GM12878 (cell line): Measurements from ENCODE around the gene PLEKHM2. TPM values are rescaled to one million over a fixed set of nuclear protein-coding genes. Genes with fewer than 3 reads are reported as not detected.

Source experiments
- ATAC-seq: fragments of 200-7000 bp; cut with Tn5 transposase; 3 replicates; pipeline ENCODE4 v1.9.1; 2020; ENCODE audit warnings: mild to moderate bottlenecking, moderate library complexity
- BruUV-seq: library from RNA; stranded (reverse); fragments of 400-500 nt; replicated peaks from 2 replicates; lab custom pipeline; 2021; lab: Mats Ljungman, UMichigan
- CTCF ChIA-PET: fragments of 300-600 bp; sonication (Branson Sonifier 250); formaldehyde crosslinking; extraction: SDS; loops from one replicate; lab custom pipeline; 2021; ENCODE audit warnings: inconsistent platforms; lab: Yijun Ruan, JAX
- POLR2A ChIA-PET: fragments of 350-600 bp; formaldehyde crosslinking; extraction: SDS; loops from one replicate; lab custom pipeline; 2021; ENCODE audit warnings: inconsistent platforms; lab: Charles Lee
- RAD21 ChIA-PET: fragments of 300-600 bp; sonication (Branson Sonifier 250); formaldehyde crosslinking; loops from one replicate; lab custom pipeline; 2023; ENCODE audit warnings: antibody characterized with exemption; ENCODE audit not compliant: unreplicated experiment; lab: Charles Lee
- SMC1A ChIA-PET: fragments of 300-600 bp; sonication (Branson Sonifier 250); formaldehyde crosslinking; loops from one replicate; lab custom pipeline; 2023; ENCODE audit not compliant: unreplicated experiment, uncharacterized antibody; lab: Charles Lee
- DNase-seq: peaks from one replicate; pipeline ENCODE4 v3.0.0-alpha.2; 2011; ENCODE audit warnings: low read depth, low spot score
- FAIRE-seq: peaks from 3 replicates; lab custom pipeline; 2011; peaks lifted over from hg19 to GRCh38; lab: Jason Lieb, UNC
- H2AFZ ChIP-seq: 2 replicates; pipeline ENCODE4 v1.6.0; 2011; ENCODE audit warnings: low read depth, low read length, control low read depth; ENCODE audit not compliant: control insufficient read depth
- H3K27ac ChIP-seq: 2 replicates; pipeline ENCODE4 v1.5.1; 2011; ENCODE audit warnings: control low read depth; ENCODE audit not compliant: control insufficient read depth, insufficient read depth
- H3K27me3 ChIP-seq, 2 experiments: replicated peaks in 1 of 2; 2 replicates each; pipeline versions ENCODE4 v1.6.0 to v1.6.1; 2011; ENCODE audit warnings: low read length in 1 of 2; ENCODE audit not compliant: control insufficient read depth in 2 of 2, insufficient read depth in 2 of 2
- H3K36me3 ChIP-seq, 2 experiments: 2 replicates each; pipeline ENCODE4 v1.5.1; 2011; ENCODE audit warnings: low read length in 1 of 2; ENCODE audit not compliant: control insufficient read depth in 2 of 2, insufficient read depth in 2 of 2
- H3K4me1 ChIP-seq: 2 replicates; pipeline ENCODE4 v1.6.1; 2011; ENCODE audit warnings: mild to moderate bottlenecking, low read length, moderate library complexity, mixed read lengths; ENCODE audit not compliant: control insufficient read depth, insufficient read depth
- H3K4me2 ChIP-seq: 2 replicates; pipeline ENCODE4 v1.6.0; 2011; ENCODE audit warnings: control low read depth; ENCODE audit not compliant: control insufficient read depth, insufficient read depth
- H3K4me3 ChIP-seq: fragments of 200-600 bp; sonication (generic); 2 replicates; pipeline ENCODE4 v1.5.1; 2016
- H3K79me2 ChIP-seq: 2 replicates; pipeline ENCODE4 v1.6.0; 2011; ENCODE audit warnings: low read length; ENCODE audit not compliant: control insufficient read depth, insufficient read depth
- H3K9ac ChIP-seq: 2 replicates; pipeline ENCODE4 v1.8.0; 2011; ENCODE audit warnings: low read length, control low read depth, mixed read lengths; ENCODE audit not compliant: control insufficient read depth, insufficient read depth
- H3K9me3 ChIP-seq: replicated peaks from 3 replicates; pipeline ENCODE4 v1.5.1; 2011; ENCODE audit warnings: mild to moderate bottlenecking, low read length; ENCODE audit not compliant: control insufficient read depth, insufficient read depth
- H4K20me1 ChIP-seq: 2 replicates; pipeline ENCODE4 v1.6.0; 2011; ENCODE audit not compliant: control insufficient read depth, insufficient read depth
- BHLHE40 ChIP-seq, 2 experiments: fragments of 450-650 bp in 1 of 2; IDR thresholded peaks; 2 replicates each; pipeline ENCODE4 v1.6.1; 2011 to 2017; ENCODE audit warnings: low read depth in 2 of 2, borderline replicate concordance in 1 of 2, improper control_type of control experiment in 1 of 2, low read length in 1 of 2, mild to moderate bottlenecking in 1 of 2
- NFYA ChIP-seq: IDR thresholded peaks from 2 replicates; pipeline ENCODE4 v1.6.1; 2011; ENCODE audit warnings: low read depth, mild to moderate bottlenecking, low read length, improper control_type of control experiment, borderline replicate concordance
- WGBS: methylation state at CpG from one replicate; pipeline ENCODE4 v1.1.6; 2016; ENCODE audit warnings: low lambda C conversion rate; ENCODE audit not compliant: insufficient replicate concordance, insufficient coverage; ENCODE audit errors: missing lambda C conversion rate; 5-methylcytosine and 5-hydroxymethylcytosine counted together
- in situ Hi-C: fragments of 300-500 bp; cut with MboI; formaldehyde crosslinking; loops from 9 replicates; pipeline ENCODE4 v1.14.3; 2018; ENCODE audit warnings: mixed read lengths
- intact Hi-C: fragments of 100-400 bp; cut with micrococcal nuclease; formaldehyde crosslinking; loops from one replicate; pipeline ENCODE4 v1.14.2; 2022; ENCODE audit not compliant: unreplicated experiment
- polyA plus RNA-seq, 11 experiments: library from polyadenylated mRNA; depleted of rRNA in 4 of 11; unstranded in 6 of 11; stranded (reverse) in 5 of 11; fragments of >200 nt; fragmentation: Nextera tagmentation in 4 of 11; fragmentation: Illumina TruSeq in 1 of 11; extraction: Ambion mirVana in 4 of 11; extraction: Trizol in 1 of 11; gene quantifications; 1 replicate in 1 of 11; 2 replicates in 10 of 11; pipeline versions ENCODE4 v1.2.1 to v1.2.3, GENCODE V29; 2011 to 2016; ENCODE audit warnings: inconsistent platforms in 2 of 11, missing spikeins in 2 of 11, low read depth in 1 of 11
- total RNA-seq, 4 experiments: library from RNA; depleted of rRNA in 3 of 4; stranded (reverse); fragments of >200 nt in 3 of 4; fragmentation: Illumina TruSeq in 1 of 4; extraction: Trizol in 1 of 4; gene quantifications; 2 replicates each; pipeline versions ENCODE4 v1.2.1 to v1.2.3, GENCODE V29; 2013 to 2021
- TF ChIP-seq, protein P1 (sequence below): fragments of 450-650 bp; formaldehyde crosslinking; IDR thresholded peaks from 2 replicates; pipeline ENCODE4 v1.4.0; 2022; ENCODE audit warnings: mild to moderate bottlenecking, moderate library complexity

The PLEKHM2 gene
- total and polyA plus RNA-seq, 10 of the 15 experiments (the other 5 are each of a cell fraction or from before 2014, with no cell fraction given), result 0.37 to 55.2 (median 19.3) TPM

- H3K79me2 ChIP-seq, result no peaks in the 10 kb centered on the region
- no peaks in the 10 kb centered on the region for H4K20me1 ChIP-seq
- WGBS, result 14% methylated on average over 20 of the region's 20 CpGs
- H3K4me3 ChIP-seq, result no peak overlapping the region
- CTCF ChIA-PET, result no interaction called here
- in situ Hi-C loops, result no loop called here
- no TSS peak for BruUV-seq
- no peak overlapping the region for H3K9ac ChIP-seq
- intact Hi-C loops, result no loop called here
- POLR2A ChIA-PET, result interaction anchor here (0.6 kb wide), 1 partner anchor 151 kb away, joined by 5 read pairs; no protein-coding TSS in a partner anchor
- no peak; the same call in none of the 3 replicates for ATAC-seq
- no peaks in the 10 kb centered on the region for H3K4me1 ChIP-seq
- H3K4me2 ChIP-seq, result no peak overlapping the region
- no peak overlapping the region for H3K27ac ChIP-seq
- RAD21 ChIA-PET, result interaction anchor here (1.0 kb wide), 1 partner anchor 22 kb away, joined by 4 read pairs; no protein-coding TSS in a partner anchor
- H3K27me3 ChIP-seq, result no peaks in the 10 kb centered on the region; a peak in 2 of 4 replicates
- TF ChIP-seq, protein P1, sequence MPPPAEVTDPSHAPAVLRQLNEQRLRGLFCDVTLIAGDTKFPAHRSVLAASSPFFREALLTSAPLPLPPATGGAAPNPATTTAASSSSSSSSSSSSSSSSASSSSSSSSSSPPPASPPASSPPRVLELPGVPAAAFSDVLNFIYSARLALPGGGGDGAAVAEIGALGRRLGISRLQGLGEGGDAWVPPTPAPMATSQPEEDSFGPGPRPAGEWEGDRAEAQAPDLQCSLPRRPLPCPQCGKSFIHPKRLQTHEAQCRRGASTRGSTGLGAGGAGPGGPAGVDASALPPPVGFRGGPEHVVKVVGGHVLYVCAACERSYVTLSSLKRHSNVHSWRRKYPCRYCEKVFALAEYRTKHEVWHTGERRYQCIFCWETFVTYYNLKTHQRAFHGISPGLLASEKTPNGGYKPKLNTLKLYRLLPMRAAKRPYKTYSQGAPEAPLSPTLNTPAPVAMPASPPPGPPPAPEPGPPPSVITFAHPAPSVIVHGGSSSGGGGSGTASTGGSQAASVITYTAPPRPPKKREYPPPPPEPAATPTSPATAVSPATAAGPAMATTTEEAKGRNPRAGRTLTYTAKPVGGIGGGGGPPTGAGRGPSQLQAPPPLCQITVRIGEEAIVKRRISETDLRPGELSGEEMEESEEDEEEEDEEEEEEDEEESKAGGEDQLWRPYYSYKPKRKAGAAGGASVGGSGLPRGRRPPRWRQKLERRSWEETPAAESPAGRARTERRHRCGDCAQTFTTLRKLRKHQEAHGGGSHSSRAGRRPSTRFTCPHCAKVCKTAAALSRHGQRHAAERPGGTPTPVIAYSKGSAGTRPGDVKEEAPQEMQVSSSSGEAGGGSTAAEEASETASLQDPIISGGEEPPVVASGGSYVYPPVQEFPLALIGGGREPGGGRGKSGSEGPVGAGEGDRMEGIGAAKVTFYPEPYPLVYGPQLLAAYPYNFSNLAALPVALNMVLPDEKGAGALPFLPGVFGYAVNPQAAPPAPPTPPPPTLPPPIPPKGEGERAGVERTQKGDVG (CRISPR knock-in tag), result no peak
- SMC1A ChIA-PET, result no interaction called here
- H2AFZ ChIP-seq, result no peak overlapping the region
- no peak for DNase-seq
- FAIRE-seq, result no peak
- no peaks in the 10 kb centered on the region for H3K9me3 ChIP-seq
- H3K36me3 ChIP-seq, result no peaks in the 10 kb centered on the region
Measured at GRCh38 chr1:15765495-15766194, 81.5 kb downstream of the PLEKHM2 start.

GRCh38 chr1:15767941-15768340 lies 83.8 kb downstream of the PLEKHM2 start:
- H3K36me3 ChIP-seq, result no peaks in the 10 kb centered on the region
- no peaks in the 10 kb centered on the region for H3K9me3 ChIP-seq
- SMC1A ChIA-PET, result interaction anchor here (1.3 kb wide), 1 partner anchor 16 kb away, joined by 3 read pairs; no protein-coding TSS in a partner anchor
- RAD21 ChIA-PET, result no interaction called here
- H3K79me2 ChIP-seq, result no peaks in the 10 kb centered on the region
- peak in 1 of 2 experiments; percentile 7; a peak in 1 of 4 replicates for TF ChIP-seq BHLHE40 (IDR thresholded peaks at IDR 0.05; ENCODE audit: borderline replicate concordance in 1 of 2, low read depth in 2 of 2, low read length in 1 of 2)
- TF ChIP-seq NFYA, result no peak
- CTCF ChIA-PET, result interaction anchor here (0.7 kb wide), 1 partner anchor 549 kb away, joined by 6 read pairs; no protein-coding TSS in a partner anchor
- no peak overlapping the region for H3K9ac ChIP-seq
- H2AFZ ChIP-seq, result no peak overlapping the region
- ATAC-seq, result no peak
- no peaks in the 10 kb centered on the region for H4K20me1 ChIP-seq
- 22% methylated on average over 5 of the region's 5 CpGs for WGBS
- in situ Hi-C loops, result no loop called here
- H3K27me3 ChIP-seq, result no peaks in the 10 kb centered on the region; a peak in 1 of 4 replicates
- H3K4me2 ChIP-seq, result no peak overlapping the region
- H3K27ac ChIP-seq, result no peak overlapping the region
- intact Hi-C loops, result no loop called here
- no peak for DNase-seq
- no peak for FAIRE-seq
- H3K4me1 ChIP-seq, result no peaks in the 10 kb centered on the region
- no peak overlapping the region for H3K4me3 ChIP-seq
- POLR2A ChIA-PET, result no interaction called here
- no TSS peak for BruUV-seq
